GM12864 (cell line): ENCODE results near the gene MTUS2.

ENCODE experiments used
- DNase-seq: peaks from one replicate; pipeline ENCODE4 v3.0.0-alpha.2; 2011; ENCODE audit warnings: low read depth
- H3K4me3 ChIP-seq: 2 replicates; pipeline ENCODE4 v1.5.1; 2011; ENCODE audit warnings: mild to moderate bottlenecking, low read depth, low read length, control low read depth
- TF ChIP-seq, protein P1 (sequence below): IDR thresholded peaks from 2 replicates; pipeline ENCODE4 v1.5.1; 2011; ENCODE audit warnings: low read depth, mild to moderate bottlenecking, moderate library complexity, low read length, control low read depth, inconsistent platforms; ENCODE audit errors: missing control alignments

The MTUS2 gene

GRCh38 chr13:29125191-29125933 is 305.2 kb downstream of the MTUS2 start:
- DNase-seq = peak; percentile 21
- TF ChIP-seq, protein P1, sequence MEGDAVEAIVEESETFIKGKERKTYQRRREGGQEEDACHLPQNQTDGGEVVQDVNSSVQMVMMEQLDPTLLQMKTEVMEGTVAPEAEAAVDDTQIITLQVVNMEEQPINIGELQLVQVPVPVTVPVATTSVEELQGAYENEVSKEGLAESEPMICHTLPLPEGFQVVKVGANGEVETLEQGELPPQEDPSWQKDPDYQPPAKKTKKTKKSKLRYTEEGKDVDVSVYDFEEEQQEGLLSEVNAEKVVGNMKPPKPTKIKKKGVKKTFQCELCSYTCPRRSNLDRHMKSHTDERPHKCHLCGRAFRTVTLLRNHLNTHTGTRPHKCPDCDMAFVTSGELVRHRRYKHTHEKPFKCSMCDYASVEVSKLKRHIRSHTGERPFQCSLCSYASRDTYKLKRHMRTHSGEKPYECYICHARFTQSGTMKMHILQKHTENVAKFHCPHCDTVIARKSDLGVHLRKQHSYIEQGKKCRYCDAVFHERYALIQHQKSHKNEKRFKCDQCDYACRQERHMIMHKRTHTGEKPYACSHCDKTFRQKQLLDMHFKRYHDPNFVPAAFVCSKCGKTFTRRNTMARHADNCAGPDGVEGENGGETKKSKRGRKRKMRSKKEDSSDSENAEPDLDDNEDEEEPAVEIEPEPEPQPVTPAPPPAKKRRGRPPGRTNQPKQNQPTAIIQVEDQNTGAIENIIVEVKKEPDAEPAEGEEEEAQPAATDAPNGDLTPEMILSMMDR = no peak
- no peak overlapping the region for H3K4me3 ChIP-seq

DNA sequence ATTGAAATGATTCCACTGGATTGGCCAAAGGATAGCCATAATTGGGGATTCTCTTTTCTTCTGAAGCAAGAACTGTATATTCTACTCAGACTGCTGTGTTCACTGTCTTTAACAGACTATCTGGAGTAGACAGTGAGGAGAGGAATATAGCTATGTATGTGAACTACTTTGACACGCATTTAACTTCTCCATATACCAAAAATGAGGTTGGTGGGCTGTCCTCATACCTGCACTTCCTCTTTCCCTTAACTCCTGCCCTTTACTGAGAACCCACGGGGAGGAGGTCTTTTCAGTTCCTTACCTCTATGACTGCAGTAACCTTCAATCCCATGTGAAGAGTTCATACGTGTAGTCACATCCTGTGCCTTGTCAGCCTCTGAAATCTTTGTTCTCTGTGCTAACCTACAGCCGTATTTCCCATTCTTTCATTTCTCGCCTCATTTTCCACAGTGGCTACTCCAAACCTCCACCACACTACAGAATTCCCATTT is 305.8 kb downstream of the MTUS2 start:
- DNase-seq = peak; percentile 54
- H3K4me3 ChIP-seq = no peak overlapping the region
- TF ChIP-seq, protein P1 = no peak

DNA sequence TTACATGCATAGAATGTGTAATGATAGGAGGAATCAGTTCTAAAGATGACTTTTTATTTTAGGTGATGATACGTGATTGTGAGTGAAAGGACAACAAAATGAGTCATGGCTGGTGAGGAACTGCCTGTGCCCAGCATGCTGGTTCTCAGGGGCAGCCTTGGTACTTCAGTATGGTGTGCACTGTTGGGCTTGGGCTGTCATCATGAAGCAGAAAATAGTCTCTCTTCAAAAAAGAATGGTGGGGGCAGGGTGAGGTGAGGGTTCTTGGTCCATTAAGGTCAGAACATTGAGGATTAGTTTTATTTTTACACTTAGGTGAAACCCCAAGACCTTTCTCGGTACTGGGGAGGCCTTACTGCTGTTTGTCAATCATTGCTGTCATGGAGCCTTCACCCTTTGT is 309.5 kb downstream of the MTUS2 start:
- TF ChIP-seq, protein P1 = no peak
- DNase-seq = no peak
- H3K4me3 ChIP-seq = no peak overlapping the region

GRCh38 chr13:29131159-29131558 is 311.0 kb downstream of the MTUS2 start:
- no peak for DNase-seq
- TF ChIP-seq, protein P1 = no peak
- no peak overlapping the region for H3K4me3 ChIP-seq

DNA sequence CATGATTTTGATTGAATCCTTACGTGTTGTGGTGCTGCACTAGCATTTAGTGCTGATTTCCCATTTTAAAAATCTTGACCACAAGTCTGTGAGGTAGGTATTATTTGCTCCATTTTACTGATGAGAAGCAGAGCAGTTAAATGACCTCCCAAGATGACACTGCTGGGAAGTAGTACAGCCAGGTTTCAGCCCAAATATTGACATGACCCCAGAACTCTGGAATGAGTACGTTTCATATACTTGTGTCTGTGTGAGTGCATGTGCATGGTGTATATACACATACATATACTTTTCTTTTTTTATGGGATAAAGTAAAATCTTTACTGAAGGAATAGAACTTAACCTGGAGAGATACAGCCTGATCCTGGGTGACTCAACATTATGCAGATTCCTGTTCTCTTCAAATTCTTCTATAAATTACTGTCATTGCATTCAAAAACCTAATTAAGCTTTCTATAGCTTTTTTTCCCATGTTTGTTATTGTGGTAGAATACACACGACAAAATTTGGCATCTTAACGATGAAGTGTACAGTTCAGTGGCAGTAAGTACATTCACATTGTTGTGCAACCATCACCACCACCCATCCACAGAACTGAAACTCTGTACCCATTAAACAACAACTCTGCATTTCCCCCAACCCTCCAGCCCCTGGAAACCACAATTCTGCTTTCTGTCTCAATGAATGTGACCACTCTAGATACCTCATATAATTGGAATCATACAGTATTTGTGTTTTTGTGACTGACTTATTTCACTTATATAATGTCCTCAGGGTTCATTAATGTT is 311.9 kb downstream of the MTUS2 start:
- TF ChIP-seq, protein P1 = no peak
- H3K4me3 ChIP-seq = no peak overlapping the region
- no peak for DNase-seq

DNA sequence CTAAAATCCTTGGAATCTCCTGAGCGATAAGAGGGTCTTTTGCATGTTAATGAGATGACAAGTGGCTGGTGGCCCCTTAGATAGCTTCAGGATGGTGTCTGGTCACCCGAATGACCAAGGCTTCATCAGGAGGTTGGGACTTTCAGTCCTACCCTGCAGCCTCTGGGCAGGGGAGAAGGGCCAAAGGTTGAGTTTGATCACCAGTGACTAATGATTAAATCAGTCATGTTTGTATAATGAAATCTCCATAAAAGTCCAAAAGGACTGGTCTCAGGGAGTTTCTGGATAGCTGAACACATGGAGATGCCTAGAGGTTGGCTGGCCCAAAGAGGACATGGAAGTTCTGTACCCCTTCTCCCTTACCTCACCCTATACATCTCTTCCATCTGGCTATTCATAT is 316.2 kb downstream of the MTUS2 start:
- no peak overlapping the region for H3K4me3 ChIP-seq
- TF ChIP-seq, protein P1 = no peak
- no peak for DNase-seq
